ENCODE results near the gene PLIN4. TPM values are rescaled to one million over a fixed set of nuclear protein-coding genes. Genes with fewer than 3 reads are reported as not detected.

PLIN4 gene
- total RNA-seq, 1 experiment from 2014 or later: 2.3 TPM

GRCh38 chr19:4516939-4517300, 1.4 kb downstream of the PLIN4 start:
- Histone ChIP-seq H3K9me3 (ENCODE audit: control insufficient read depth in 1 of 2, insufficient read depth in 1 of 2, low read depth in 1 of 2, low read length in 2 of 2) (no peaks in the 10 kb centered on the region), H3K79me2 (ENCODE audit: insufficient read depth, low read length) (no peaks in the 10 kb centered on the region), H2AFZ (ENCODE audit: low read depth, low read length, poor library complexity, severe bottlenecking) (no peak overlapping the region), H3K36me3 (ENCODE audit: control insufficient read depth in 1 of 2, insufficient read depth in 2 of 2, low read length in 2 of 2) (no peaks in the 10 kb centered on the region), H3K4me3 (replicated peaks in 1 of 2; ENCODE audit: low read depth in 1 of 2, low read length in 2 of 2) (no peak overlapping the region), H3K9ac (ENCODE audit: low read length) (no peak overlapping the region), H4K20me1 (ENCODE audit: insufficient read depth) (no peaks in the 10 kb centered on the region), H3K27ac (ENCODE audit: low read depth, low read length) (no peak overlapping the region), H3K27me3 (ENCODE audit: insufficient read depth, low read length) (no peaks in the 10 kb centered on the region), H3K9me2 (ENCODE audit: insufficient read depth) (no peaks in the 10 kb centered on the region), H3K4me2 (ENCODE audit: low read length) (no peak overlapping the region), H3K4me1 (ENCODE audit: control insufficient read depth in 1 of 2, insufficient read depth in 2 of 2, low read length in 2 of 2) (peaks cover 0 to 7% of the 10 kb centered on the region in 2 experiments; a peak in 1 of 4 replicates)
- TF ChIP-seq, protein P1, sequence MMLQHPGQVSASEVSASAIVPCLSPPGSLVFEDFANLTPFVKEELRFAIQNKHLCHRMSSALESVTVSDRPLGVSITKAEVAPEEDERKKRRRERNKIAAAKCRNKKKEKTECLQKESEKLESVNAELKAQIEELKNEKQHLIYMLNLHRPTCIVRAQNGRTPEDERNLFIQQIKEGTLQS (IDR thresholded peaks at IDR 0.05): no peak
- no peak for TF ChIP-seq ZBTB33 (IDR thresholded peaks at IDR 0.05; ENCODE audit: extremely low read depth, insufficient replicate concordance, low read length)
- no peak for TF ChIP-seq RAD21 (IDR thresholded peaks at IDR 0.05; ENCODE audit: low read depth)
- TF ChIP-seq POLR2A (IDR thresholded peaks at IDR 0.05; ENCODE audit: borderline replicate concordance, extremely low read depth, insufficient read depth, insufficient read length): no peak
- TF ChIP-seq, protein P2, sequence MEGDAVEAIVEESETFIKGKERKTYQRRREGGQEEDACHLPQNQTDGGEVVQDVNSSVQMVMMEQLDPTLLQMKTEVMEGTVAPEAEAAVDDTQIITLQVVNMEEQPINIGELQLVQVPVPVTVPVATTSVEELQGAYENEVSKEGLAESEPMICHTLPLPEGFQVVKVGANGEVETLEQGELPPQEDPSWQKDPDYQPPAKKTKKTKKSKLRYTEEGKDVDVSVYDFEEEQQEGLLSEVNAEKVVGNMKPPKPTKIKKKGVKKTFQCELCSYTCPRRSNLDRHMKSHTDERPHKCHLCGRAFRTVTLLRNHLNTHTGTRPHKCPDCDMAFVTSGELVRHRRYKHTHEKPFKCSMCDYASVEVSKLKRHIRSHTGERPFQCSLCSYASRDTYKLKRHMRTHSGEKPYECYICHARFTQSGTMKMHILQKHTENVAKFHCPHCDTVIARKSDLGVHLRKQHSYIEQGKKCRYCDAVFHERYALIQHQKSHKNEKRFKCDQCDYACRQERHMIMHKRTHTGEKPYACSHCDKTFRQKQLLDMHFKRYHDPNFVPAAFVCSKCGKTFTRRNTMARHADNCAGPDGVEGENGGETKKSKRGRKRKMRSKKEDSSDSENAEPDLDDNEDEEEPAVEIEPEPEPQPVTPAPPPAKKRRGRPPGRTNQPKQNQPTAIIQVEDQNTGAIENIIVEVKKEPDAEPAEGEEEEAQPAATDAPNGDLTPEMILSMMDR (IDR thresholded peaks at IDR 0.05 in 2 of 3, conservative IDR thresholded peaks at IDR 0.05 in 1 of 3; ENCODE audit: borderline replicate concordance in 1 of 3, insufficient read depth in 1 of 3, low read depth in 2 of 3, low read length in 2 of 3): no peak
- no peak for TF ChIP-seq JUND (IDR thresholded peaks at IDR 0.05)
- TF ChIP-seq EGR1 (IDR thresholded peaks at IDR 0.05; ENCODE audit: low read depth): no peak
- no peak for TF ChIP-seq SP1 (IDR thresholded peaks at IDR 0.05; ENCODE audit: low read depth)
- TF ChIP-seq SRF (IDR thresholded peaks at IDR 0.05; ENCODE audit: low read depth): no peak
- no peak for TF ChIP-seq CEBPB (IDR thresholded peaks at IDR 0.05; ENCODE audit: low read depth)
- no peak for TF ChIP-seq POLR2AphosphoS5 (IDR thresholded peaks at IDR 0.05; ENCODE audit: low read depth, low read length)
- no peak for TF ChIP-seq TCF7L2 (IDR thresholded peaks at IDR 0.05; ENCODE audit: borderline replicate concordance, extremely low read depth, insufficient read depth, insufficient read length)
- no peak for TF ChIP-seq CBX3 (IDR thresholded peaks at IDR 0.05; ENCODE audit: low read depth)
- TF ChIP-seq EZH2phosphoT487 (IDR thresholded peaks at IDR 0.05; ENCODE audit: borderline replicate concordance): no peak
- TF ChIP-seq MAX (IDR thresholded peaks at IDR 0.05): no peak
- TF ChIP-seq YY1 (IDR thresholded peaks at IDR 0.05; ENCODE audit: extremely low read depth, insufficient replicate concordance, low read depth, low read length): no peak
- CTCF ChIA-PET: no interaction called here
- intact Hi-C loops (cut with micrococcal nuclease): no loop called here
- POLR2A ChIA-PET: no interaction called here
- RAD21 ChIA-PET (ENCODE audit: low non-redundant PET in 1 of 2, low total read pairs in 2 of 2, uncharacterized antibody in 2 of 2, unreplicated experiment in 2 of 2): no interaction called here
- no TSS peak for BruUV-seq (replicated peaks)
- DNase-seq (ENCODE audit: low read depth, low spot score): no peak
- no peak for ATAC-seq
